Vagina (tissue), 2 donors: Measurements from ENCODE around the gene CTSH.

Experiments used
- POLR2AphosphoS5 ChIP-seq, 2 donors: sonication (generic); formaldehyde crosslinking; IDR thresholded peaks; one replicate each; pipeline ENCODE4 v1.9.0; 2017; ENCODE audit warnings: antibody characterized with exemption in 2 of 2, mild to moderate bottlenecking in 2 of 2, low read depth in 1 of 2; ENCODE audit not compliant: insufficient read depth in 1 of 2
- TF ChIP-seq, protein P1 (sequence below), 3 experiments: fragments of 450-650 bp in 2 of 3; fragments of 200-600 bp in 1 of 3; sonication (generic) in 1 of 3; IDR thresholded peaks; one replicate each; pipeline ENCODE4 v1.5.1; 2017 to 2019; ENCODE audit warnings: antibody characterized with exemption in 3 of 3, mild to moderate bottlenecking in 2 of 3, moderate library complexity in 2 of 3

DNA sequence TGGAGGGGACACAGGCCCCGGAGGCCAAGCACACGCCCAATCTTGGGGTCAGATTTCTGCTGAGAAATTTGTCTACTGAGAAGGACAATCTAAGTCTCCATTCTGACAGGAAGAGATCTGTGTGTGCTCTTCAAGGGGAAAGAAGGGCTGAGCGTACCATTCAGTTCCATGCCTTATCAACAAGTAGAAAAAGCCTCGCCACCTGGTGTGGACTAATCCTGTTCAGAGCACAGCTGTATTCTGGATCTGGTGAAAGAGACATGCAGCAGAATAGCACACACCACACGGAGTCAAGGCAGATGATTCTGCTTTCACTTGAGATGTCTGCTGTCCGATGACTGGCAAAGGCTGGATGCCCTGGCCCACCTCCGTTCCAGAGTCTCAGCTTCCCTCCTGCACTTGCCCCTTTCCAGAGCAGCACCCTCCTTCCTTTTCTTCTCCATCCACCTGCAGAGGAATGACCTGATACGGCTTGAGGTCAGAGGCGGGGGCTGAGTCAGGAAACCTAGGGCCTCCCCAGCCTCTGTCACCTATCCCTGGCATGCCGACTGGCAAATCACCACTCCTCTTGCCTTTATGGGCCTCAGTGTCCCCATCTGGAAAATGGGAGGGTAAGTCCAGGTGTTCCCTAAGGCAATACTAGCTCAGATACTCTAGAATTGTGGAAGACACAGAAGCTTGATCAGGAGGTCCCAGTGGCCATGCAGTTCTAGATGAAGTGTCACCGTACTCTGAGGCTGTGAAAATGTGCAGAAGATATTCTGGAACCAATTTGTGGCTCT is 36.9 kb upstream of the CTSH start:
- TF ChIP-seq POLR2AphosphoS5 (IDR thresholded peaks at IDR 0.05; ENCODE audit: insufficient read depth in 1 of 2, low read depth in 1 of 2), result no peak
- TF ChIP-seq, protein P1, sequence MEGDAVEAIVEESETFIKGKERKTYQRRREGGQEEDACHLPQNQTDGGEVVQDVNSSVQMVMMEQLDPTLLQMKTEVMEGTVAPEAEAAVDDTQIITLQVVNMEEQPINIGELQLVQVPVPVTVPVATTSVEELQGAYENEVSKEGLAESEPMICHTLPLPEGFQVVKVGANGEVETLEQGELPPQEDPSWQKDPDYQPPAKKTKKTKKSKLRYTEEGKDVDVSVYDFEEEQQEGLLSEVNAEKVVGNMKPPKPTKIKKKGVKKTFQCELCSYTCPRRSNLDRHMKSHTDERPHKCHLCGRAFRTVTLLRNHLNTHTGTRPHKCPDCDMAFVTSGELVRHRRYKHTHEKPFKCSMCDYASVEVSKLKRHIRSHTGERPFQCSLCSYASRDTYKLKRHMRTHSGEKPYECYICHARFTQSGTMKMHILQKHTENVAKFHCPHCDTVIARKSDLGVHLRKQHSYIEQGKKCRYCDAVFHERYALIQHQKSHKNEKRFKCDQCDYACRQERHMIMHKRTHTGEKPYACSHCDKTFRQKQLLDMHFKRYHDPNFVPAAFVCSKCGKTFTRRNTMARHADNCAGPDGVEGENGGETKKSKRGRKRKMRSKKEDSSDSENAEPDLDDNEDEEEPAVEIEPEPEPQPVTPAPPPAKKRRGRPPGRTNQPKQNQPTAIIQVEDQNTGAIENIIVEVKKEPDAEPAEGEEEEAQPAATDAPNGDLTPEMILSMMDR (IDR thresholded peaks at IDR 0.05), result no peak
